ENCODE data around the gene MBNL3.

MBNL3 gene

GRCh38 chrX:132413459-132413858 lies 75.4 kb downstream of the MBNL3 start:
- DNase-seq, result no peak

- DNase-seq, result no peak
Measured at GRCh38 chrX:132412208-132412607, 76.6 kb downstream of the MBNL3 start.

- DNase-seq, result no peak
Measured at GRCh38 chrX:132411310-132411977, 77.4 kb downstream of the MBNL3 start.

- no peak for DNase-seq
Measured at GRCh38 chrX:132409780-132410556, 78.9 kb downstream of the MBNL3 start.

GRCh38 chrX:132407691-132408090 lies 81.1 kb downstream of the MBNL3 start:
- DNase-seq, result no peak

GRCh38 chrX:132406106-132406505 lies 82.7 kb downstream of the MBNL3 start:
- no peak for DNase-seq

GRCh38 chrX:132404266-132404665 lies 84.6 kb downstream of the MBNL3 start:
- no peak for DNase-seq

GRCh38 chrX:132401935-132402334 lies 86.9 kb downstream of the MBNL3 start:
- no peak for DNase-seq

GRCh38 chrX:132400706-132401105 lies 88.1 kb downstream of the MBNL3 start:
- DNase-seq, result no peak

- no peak for DNase-seq
Measured at GRCh38 chrX:132395645-132396044, 93.2 kb downstream of the MBNL3 start.

- no peak for DNase-seq
Measured at GRCh38 chrX:132395026-132395425, 93.8 kb downstream of the MBNL3 start.

- no peak for DNase-seq
Measured at GRCh38 chrX:132394591-132394990, 94.2 kb downstream of the MBNL3 start.

- no peak for DNase-seq
Measured at GRCh38 chrX:132393992-132394391, 94.8 kb downstream of the MBNL3 start.

- no peak for DNase-seq
Measured at GRCh38 chrX:132393485-132393884, 95.4 kb downstream of the MBNL3 start.

- DNase-seq, result no peak
Measured at GRCh38 chrX:132393085-132393484, 95.8 kb downstream of the MBNL3 start.

GRCh38 chrX:132390792-132391191 lies 98.0 kb downstream of the MBNL3 start:
- no peak for DNase-seq

- DNase-seq, result no peak
Measured at GRCh38 chrX:132389480-132389879, 99.4 kb downstream of the MBNL3 start.

- no peak for DNase-seq
Measured at GRCh38 chrX:132388371-132388770, 100.5 kb downstream of the MBNL3 start.

GRCh38 chrX:132384301-132384700 lies 104.5 kb downstream of the MBNL3 start:
- DNase-seq, result no peak

GRCh38 chrX:132382068-132382467 lies 106.8 kb downstream of the MBNL3 start:
- DNase-seq, result no peak

- DNase-seq, result no peak
Measured at GRCh38 chrX:132378281-132378680, 110.6 kb downstream of the MBNL3 start.

GRCh38 chrX:132375941-132376340 lies 112.9 kb downstream of the MBNL3 start:
- no peak for DNase-seq

GRCh38 chrX:132373610-132374009 lies 115.2 kb downstream of the MBNL3 start:
- no peak for DNase-seq

GRCh38 chrX:132369617-132370326 lies 119.1 kb downstream of the MBNL3 start:
- DNase-seq, result no peak

Measured in fibroblast of upper back skin (primary cell).